K562 (cell line): ENCODE results near the gene GALNT12. TPM values are rescaled to one million over a fixed set of nuclear protein-coding genes. Genes with fewer than 3 reads are reported as not detected.

ENCODE experiments used
- DIDO1 ChIP-seq: fragments of 450-650 bp; IDR thresholded peaks from 2 replicates; pipeline ENCODE4 v1.6.1; 2016; ENCODE audit warnings: low read depth, missing biosample characterization, missing genetic modification characterization
- DNMT1 ChIP-seq: fragments of 450-650 bp; IDR thresholded peaks from 2 replicates; pipeline ENCODE4 v1.6.1; 2016; ENCODE audit warnings: antibody characterized with exemption, mild to moderate bottlenecking
- ERF ChIP-seq: fragments of 450-650 bp; formaldehyde crosslinking; IDR thresholded peaks from 2 replicates; pipeline ENCODE4 v1.4.0; 2020; ENCODE audit warnings: mild to moderate bottlenecking, mixed read lengths
- MAFF ChIP-seq: IDR thresholded peaks from 2 replicates; pipeline ENCODE4 v1.6.1; 2012; ENCODE audit warnings: low read length, improper control_type of control experiment
- MEF2A ChIP-seq: IDR thresholded peaks from 2 replicates; pipeline ENCODE4 v1.6.1; 2011; ENCODE audit warnings: low read depth, mild to moderate bottlenecking, low read length, moderate library complexity; ENCODE audit not compliant: control insufficient read depth
- SOX6 ChIP-seq: fragments of 450-650 bp; IDR thresholded peaks from 2 replicates; pipeline ENCODE4 v1.6.1; 2014; ENCODE audit warnings: mild to moderate bottlenecking
- SREBF1 ChIP-seq: fragments of 150-350 bp; IDR thresholded peaks from 2 replicates; pipeline ENCODE4 v1.6.1; 2014; ENCODE audit warnings: antibody characterized with exemption, low read depth, low read length, borderline replicate concordance
- STAG1 ChIP-seq: sonication (generic); formaldehyde crosslinking; IDR thresholded peaks from 2 replicates; pipeline ENCODE4 v1.5.0; 2020; ENCODE audit warnings: missing genetic modification reagents, borderline replicate concordance
- TEAD2 ChIP-seq: fragments of 450-650 bp; IDR thresholded peaks from 2 replicates; pipeline ENCODE4 v1.6.1; 2016; ENCODE audit warnings: missing genetic modification characterization, control low read depth, missing compliant biosample characterization
- TOE1 ChIP-seq, 2 experiments: fragments of 450-650 bp in 1 of 2; sonication (generic) in 1 of 2; formaldehyde crosslinking in 1 of 2; IDR thresholded peaks; 2 replicates each; pipeline versions ENCODE4 v1.7.1 to v1.8.0; 2016 to 2022; ENCODE audit warnings: borderline replicate concordance in 2 of 2, mild to moderate bottlenecking in 2 of 2, antibody characterized with exemption in 1 of 2, inconsistent platforms in 1 of 2, low read depth in 1 of 2, missing genetic modification reagents in 1 of 2, moderate library complexity in 1 of 2
- ZBTB1 ChIP-seq: sonication (generic); formaldehyde crosslinking; IDR thresholded peaks from 2 replicates; pipeline ENCODE4 v1.8.1; 2023; ENCODE audit warnings: missing genetic modification reagents, low read depth, mild to moderate bottlenecking, borderline replicate concordance
- ZFP36 ChIP-seq: fragments of 150-350 bp; IDR thresholded peaks from 2 replicates; pipeline ENCODE4 v1.6.1; 2018; ENCODE audit warnings: low read length, low read depth; ENCODE audit not compliant: partially characterized antibody
- ZNF133 ChIP-seq: fragments of 250-450 bp; sonication (Bioruptor Pico); IDR thresholded peaks from 2 replicates; pipeline ENCODE4 v1.4.0; 2020; ENCODE audit warnings: mild to moderate bottlenecking
- ZNF408 ChIP-seq: fragments of 250-450 bp; sonication (Bioruptor Pico); IDR thresholded peaks from 2 replicates; pipeline ENCODE4 v1.4.0; 2020; ENCODE audit warnings: low read depth, mild to moderate bottlenecking, moderate library complexity
- ZSCAN32 ChIP-seq: fragments of 450-650 bp; formaldehyde crosslinking; IDR thresholded peaks from 2 replicates; pipeline ENCODE4 v1.4.0; 2020; ENCODE audit warnings: mild to moderate bottlenecking, moderate library complexity
- polyA plus RNA-seq, 8 experiments: library from polyadenylated mRNA; depleted of rRNA in 4 of 8; stranded (reverse) in 5 of 8; unstranded in 3 of 8; fragments of >200 nt; fragmentation: Nextera tagmentation in 2 of 8; fragmentation: Illumina TruSeq in 1 of 8; extraction: Ambion mirVana in 2 of 8; extraction: Trizol in 1 of 8; gene quantifications; 2 replicates each; pipeline versions ENCODE4 v1.2.1 to v1.2.3, GENCODE V29; 2011 to 2014; ENCODE audit warnings: inconsistent platforms in 1 of 8, missing spikeins in 1 of 8
- total RNA-seq, 7 experiments: library from RNA; depleted of rRNA in 6 of 7; stranded (reverse); fragments of >200 nt in 6 of 7; fragmentation: Illumina TruSeq in 2 of 7; extraction: Trizol in 2 of 7; gene quantifications; 2 replicates each; pipeline versions ENCODE4 v1.2.1 to v1.2.3, GENCODE V29; 2011 to 2021; ENCODE audit warnings: low replicate concordance in 1 of 7
- TF ChIP-seq, protein P1 (sequence below): fragments of 150-350 bp; conservative IDR thresholded peaks from 2 replicates; pipeline ENCODE4 v1.6.1; 2014; ENCODE audit warnings: low read length

The GALNT12 gene
- total and polyA plus RNA-seq, 9 of the 15 experiments (the other 6 are each of a cell fraction or from before 2014, with no cell fraction given), result 29.7 to 82.9 (median 44.2) TPM

DNA sequence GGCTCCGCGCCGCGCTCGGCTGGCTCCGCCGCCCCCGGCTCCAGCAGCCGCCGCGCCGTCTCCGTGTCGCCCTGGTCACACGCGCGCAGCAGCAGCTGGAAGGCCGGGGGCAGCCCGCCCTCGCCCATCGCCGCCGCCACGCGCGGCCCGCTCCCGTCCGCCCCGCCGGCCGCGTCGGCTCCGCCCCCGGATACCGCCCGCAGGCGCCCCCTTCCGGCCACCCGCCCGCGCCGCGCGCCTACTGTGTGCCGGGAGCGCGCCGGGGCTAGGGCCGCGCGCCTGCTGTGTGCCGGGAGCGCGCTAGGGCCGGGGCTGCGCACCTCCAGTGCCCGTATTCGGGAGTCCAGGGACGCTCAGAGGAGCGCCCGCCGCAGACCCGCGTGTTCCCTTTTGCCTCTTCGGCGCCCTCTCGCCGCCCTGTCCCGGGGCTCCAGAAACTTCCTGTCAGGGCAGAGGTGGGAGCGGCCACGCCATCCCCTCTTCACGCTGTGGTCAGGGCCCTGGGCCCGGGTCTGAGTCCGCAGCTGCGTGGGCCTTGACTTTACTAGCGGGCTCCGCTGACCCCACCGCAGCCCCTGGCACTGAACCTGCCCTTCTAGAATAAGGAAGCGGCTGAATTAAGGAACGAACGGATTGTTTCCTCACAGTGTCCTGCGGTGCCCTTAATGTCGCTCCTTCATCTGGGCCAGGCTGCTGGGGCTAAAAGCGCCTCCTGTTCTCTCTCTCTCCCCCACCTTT, 10.9 kb upstream of the GALNT12 start, which contains the start of gene ANKS6 (continued):
- TF ChIP-seq TOE1 (IDR thresholded peaks at IDR 0.05; ENCODE audit: borderline replicate concordance) (no peak), TOE1 (CRISPR knock-in tag; IDR thresholded peaks at IDR 0.05; ENCODE audit: borderline replicate concordance, low read depth) (no peak), SREBF1 (no peak), ZNF133 (CRISPR knock-in tag) (no peak), ZBTB1 (CRISPR knock-in tag) (no peak), ZFP36 (no peak), ZSCAN32 (CRISPR knock-in tag) (no peak), DIDO1 (no peak), ERF (peak; percentile 94; the same call in 1 of the 2 replicates), ZNF408 (CRISPR knock-in tag) (no peak), MAFF (no peak), TEAD2 (tag) (no peak), DNMT1 (no peak), SOX6 (no peak), MEF2A (no peak), STAG1 (CRISPR knock-in tag) (0 out of 2 replicates have a peak, but pooled peaks have one; percentile 32)
- TF ChIP-seq, protein P1, sequence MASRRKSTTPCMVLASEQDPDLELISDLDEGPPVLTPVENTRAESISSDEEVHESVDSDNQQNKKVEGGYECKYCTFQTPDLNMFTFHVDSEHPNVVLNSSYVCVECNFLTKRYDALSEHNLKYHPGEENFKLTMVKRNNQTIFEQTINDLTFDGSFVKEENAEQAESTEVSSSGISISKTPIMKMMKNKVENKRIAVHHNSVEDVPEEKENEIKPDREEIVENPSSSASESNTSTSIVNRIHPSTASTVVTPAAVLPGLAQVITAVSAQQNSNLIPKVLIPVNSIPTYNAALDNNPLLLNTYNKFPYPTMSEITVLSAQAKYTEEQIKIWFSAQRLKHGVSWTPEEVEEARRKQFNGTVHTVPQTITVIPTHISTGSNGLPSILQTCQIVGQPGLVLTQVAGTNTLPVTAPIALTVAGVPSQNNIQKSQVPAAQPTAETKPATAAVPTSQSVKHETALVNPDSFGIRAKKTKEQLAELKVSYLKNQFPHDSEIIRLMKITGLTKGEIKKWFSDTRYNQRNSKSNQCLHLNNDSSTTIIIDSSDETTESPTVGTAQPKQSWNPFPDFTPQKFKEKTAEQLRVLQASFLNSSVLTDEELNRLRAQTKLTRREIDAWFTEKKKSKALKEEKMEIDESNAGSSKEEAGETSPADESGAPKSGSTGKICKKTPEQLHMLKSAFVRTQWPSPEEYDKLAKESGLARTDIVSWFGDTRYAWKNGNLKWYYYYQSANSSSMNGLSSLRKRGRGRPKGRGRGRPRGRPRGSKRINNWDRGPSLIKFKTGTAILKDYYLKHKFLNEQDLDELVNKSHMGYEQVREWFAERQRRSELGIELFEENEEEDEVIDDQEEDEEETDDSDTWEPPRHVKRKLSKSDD, result no peak
- TF ChIP-seq, all 486 proteins: peak for 76
